H9 (cell line): ENCODE measurements around the gene C1orf198. TPM values are rescaled to one million over a fixed set of nuclear protein-coding genes. Genes with fewer than 3 reads are reported as not detected.

Experiments used
- DNase-seq: peaks from one replicate; pipeline ENCODE4 v3.0.0-alpha.2; 2017
- H2AFZ ChIP-seq: one replicate; pipeline ENCODE4 v1.6.1; 2013; ENCODE audit warnings: mild to moderate bottlenecking, low read length, control low read depth, moderate library complexity
- H2AK5ac ChIP-seq: 2 replicates; pipeline ENCODE4 v1.6.1; 2013; ENCODE audit warnings: low read length, control low read depth, mixed read lengths; ENCODE audit not compliant: insufficient read length
- H2BK120ac ChIP-seq: one replicate; pipeline ENCODE4 v1.6.1; 2013; ENCODE audit warnings: low read depth, mild to moderate bottlenecking, low read length, control low read depth, inconsistent platforms; ENCODE audit not compliant: poor library complexity, severe bottlenecking
- H2BK12ac ChIP-seq: 2 replicates; pipeline ENCODE4 v1.6.1; 2013; ENCODE audit warnings: low read length, control low read depth, mixed read lengths, low read depth; ENCODE audit not compliant: insufficient read length
- H2BK15ac ChIP-seq: 2 replicates; pipeline ENCODE4 v1.6.1; 2013; ENCODE audit warnings: low read depth, low read length, control low read depth
- H2BK20ac ChIP-seq: one replicate; pipeline ENCODE4 v1.6.1; 2013; ENCODE audit warnings: low read depth, mild to moderate bottlenecking, low read length, control low read depth, inconsistent platforms; ENCODE audit not compliant: poor library complexity, severe bottlenecking
- H2BK5ac ChIP-seq: 2 replicates; pipeline ENCODE4 v1.6.1; 2013; ENCODE audit warnings: low read length, control low read depth, mixed read lengths; ENCODE audit not compliant: insufficient read length
- H3K14ac ChIP-seq: 2 replicates; pipeline ENCODE4 v1.6.1; 2013; ENCODE audit warnings: low read length, control low read depth; ENCODE audit not compliant: insufficient read depth
- H3K18ac ChIP-seq: 2 replicates; pipeline ENCODE4 v1.6.1; 2013; ENCODE audit warnings: low read depth, mild to moderate bottlenecking, mixed read lengths, low read length, control low read depth; ENCODE audit not compliant: insufficient read length
- H3K23ac ChIP-seq: 2 replicates; pipeline ENCODE4 v1.6.1; 2013; ENCODE audit warnings: low read length, control low read depth, mixed read lengths, low read depth; ENCODE audit not compliant: insufficient read length
- H3K23me2 ChIP-seq: 2 replicates; pipeline ENCODE4 v1.6.1; 2013; ENCODE audit warnings: low read depth, mild to moderate bottlenecking, mixed read lengths, low read length, control low read depth; ENCODE audit not compliant: insufficient read length, poor library complexity, severe bottlenecking
- H3K27ac ChIP-seq: 2 replicates; pipeline ENCODE4 v1.5.1; 2013; ENCODE audit warnings: low read length, control low read depth, mixed read lengths, low read depth; ENCODE audit not compliant: insufficient read length
- H3K27me3 ChIP-seq: 2 replicates; pipeline ENCODE4 v1.6.1; 2013; ENCODE audit warnings: low read length, control low read depth, inconsistent platforms; ENCODE audit not compliant: insufficient read depth
- H3K4ac ChIP-seq: 2 replicates; pipeline ENCODE4 v1.6.1; 2013; ENCODE audit warnings: low read depth, mild to moderate bottlenecking, control low read depth, inconsistent platforms, low read length, moderate library complexity
- H3K4me1 ChIP-seq: 2 replicates; pipeline ENCODE4 v1.6.1; 2013; ENCODE audit warnings: low read length, control low read depth, inconsistent platforms; ENCODE audit not compliant: insufficient read depth
- H3K4me2 ChIP-seq: 2 replicates; pipeline ENCODE4 v1.6.1; 2013; ENCODE audit warnings: low read length, control low read depth, mixed read lengths; ENCODE audit not compliant: insufficient read length, insufficient read depth
- H3K56ac ChIP-seq: 2 replicates; pipeline ENCODE4 v1.6.1; 2013; ENCODE audit warnings: low read depth, mild to moderate bottlenecking, mixed read lengths, low read length, control low read depth; ENCODE audit not compliant: insufficient read length
- H3K79me1 ChIP-seq: 2 replicates; pipeline ENCODE4 v1.6.1; 2013; ENCODE audit warnings: low read depth, mild to moderate bottlenecking, moderate library complexity, low read length, control low read depth, inconsistent platforms; ENCODE audit not compliant: insufficient read depth, poor library complexity, severe bottlenecking
- H3K79me2 ChIP-seq: 2 replicates; pipeline ENCODE4 v1.6.1; 2013; ENCODE audit warnings: low read length, control low read depth, inconsistent platforms; ENCODE audit not compliant: insufficient read depth
- H3K9ac ChIP-seq: 2 replicates; pipeline ENCODE4 v1.6.1; 2013; ENCODE audit warnings: low read length, control low read depth, mixed read lengths; ENCODE audit not compliant: insufficient read length; ENCODE audit errors: extremely low read depth
- H3K9me3 ChIP-seq: one replicate; pipeline ENCODE4 v1.6.1; 2013; ENCODE audit warnings: low read depth, low read length, inconsistent platforms; ENCODE audit not compliant: control insufficient read depth
- H3T11ph ChIP-seq: one replicate; pipeline ENCODE4 v1.6.1; 2013; ENCODE audit warnings: mild to moderate bottlenecking, low read length, control low read depth, inconsistent platforms
- H4K20me1 ChIP-seq: one replicate; pipeline ENCODE4 v1.6.1; 2013; ENCODE audit not compliant: control insufficient read depth, insufficient read length, insufficient read depth
- H4K5ac ChIP-seq: 2 replicates; pipeline ENCODE4 v1.6.1; 2013; ENCODE audit warnings: low read depth, mild to moderate bottlenecking, mixed read lengths, low read length, control low read depth; ENCODE audit not compliant: insufficient read length
- H4K8ac ChIP-seq: replicated peaks from 2 replicates; pipeline ENCODE4 v1.6.1; 2013; ENCODE audit warnings: low read length, control low read depth, mixed read lengths, low read depth; ENCODE audit not compliant: insufficient read length
- H4K91ac ChIP-seq: 2 replicates; pipeline ENCODE4 v1.6.1; 2013; ENCODE audit warnings: low read depth, mild to moderate bottlenecking, moderate library complexity, mixed read lengths, low read length, control low read depth; ENCODE audit not compliant: insufficient read length
- H3K27ac Mint-ChIP-seq, 3 experiments: 2 replicates in 2 of 3; 3 replicates in 1 of 3; pipeline ENCODE4 v1.8.0; 2020 to 2021; ENCODE audit warnings: mixed read lengths in 3 of 3, mild to moderate bottlenecking in 1 of 3, moderate library complexity in 1 of 3
- H3K27me3 Mint-ChIP-seq: 2 replicates; pipeline ENCODE4 v1.8.0; 2021; ENCODE audit warnings: low read depth, mild to moderate bottlenecking, moderate library complexity, mixed read lengths
- H3K36me3 Mint-ChIP-seq, 3 experiments: 2 replicates in 2 of 3; 3 replicates in 1 of 3; pipeline ENCODE4 v1.8.0; 2020 to 2021; ENCODE audit warnings: low read depth in 3 of 3, mixed read lengths in 3 of 3; ENCODE audit not compliant: insufficient read depth in 1 of 3
- H3K4me1 Mint-ChIP-seq, 2 experiments: 2 replicates each; pipeline ENCODE4 v1.8.0; 2020; ENCODE audit warnings: mixed read lengths in 2 of 2
- H3K4me3 Mint-ChIP-seq, 2 experiments: 2 replicates in 1 of 2; 3 replicates in 1 of 2; pipeline ENCODE4 v1.8.0; 2020 to 2021; ENCODE audit warnings: mild to moderate bottlenecking in 2 of 2, mixed read lengths in 2 of 2, moderate library complexity in 1 of 2
- H3K9me3 Mint-ChIP-seq, 2 experiments: 2 replicates in 1 of 2; 3 replicates in 1 of 2; pipeline ENCODE4 v1.8.0; 2020; ENCODE audit warnings: mild to moderate bottlenecking in 2 of 2, mixed read lengths in 2 of 2, moderate library complexity in 1 of 2
- WGBS: extraction: QIAGEN DNeasy Blood & Tissue Kit; methylation state at CpG from one replicate; pipeline ENCODE4 v1.1.7; 2013; ENCODE audit warnings: missing lambda C conversion rate, low lambda C conversion rate, mixed read lengths; ENCODE audit not compliant: insufficient read length; ENCODE audit errors: extremely low coverage; 5-methylcytosine and 5-hydroxymethylcytosine counted together
- total RNA-seq: library from RNA; stranded (reverse); gene quantifications from 2 replicates; pipeline ENCODE4 v1.2.1, GENCODE V29; 2021
- TF ChIP-seq, protein P1 (sequence below): fragments of 200-600 bp; sonication (generic); conservative IDR thresholded peaks from 3 replicates; pipeline ENCODE4 v1.8.0; 2021; ENCODE audit warnings: antibody characterized with exemption, mild to moderate bottlenecking

The C1orf198 gene
- total RNA-seq, 1 experiment from 2014 or later, result 28.9 TPM

DNA sequence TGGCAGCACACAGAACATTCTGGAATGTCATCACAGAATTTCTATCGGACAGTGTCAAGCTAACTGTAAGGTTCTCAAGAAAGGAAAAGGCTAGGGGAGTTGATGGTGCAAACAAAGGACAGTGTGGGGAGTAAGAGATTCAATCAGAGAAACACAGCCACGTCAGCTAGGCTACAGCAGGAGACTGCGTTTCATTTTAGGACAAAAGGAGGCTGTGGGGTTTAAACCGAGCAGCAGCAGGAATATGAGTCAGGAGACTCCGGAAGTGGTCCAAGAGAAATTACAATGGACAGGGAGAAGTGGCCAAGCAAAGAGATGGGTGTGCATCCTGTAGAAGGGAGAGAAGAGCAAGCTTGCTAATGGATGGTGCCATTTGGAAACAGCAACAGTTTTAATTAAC, 37.4 kb upstream of the C1orf198 start:
- Histone ChIP-seq H3K4ac (no peak overlapping the region), H2BK5ac (no peak overlapping the region), H3K27ac (no peak overlapping the region), H3K18ac (no peak overlapping the region), H3K23me2 (no peaks in the 10 kb centered on the region), H2BK120ac (no peak overlapping the region), H2AK5ac (no peak overlapping the region), H2BK12ac (no peak overlapping the region), H3K56ac (no peak overlapping the region), H3K23ac (no peak overlapping the region), H2BK20ac (no peak overlapping the region), H3K4me2 (no peak overlapping the region), H3K27me3 (no peaks in the 10 kb centered on the region), H3K14ac (no peak overlapping the region), H4K20me1 (no peaks in the 10 kb centered on the region), H2AFZ (no peak overlapping the region), H3K79me1 (no peaks in the 10 kb centered on the region), H4K91ac (no peak overlapping the region), H4K8ac (no peak overlapping the region), H3T11ph (no peak overlapping the region), H2BK15ac (no peak overlapping the region), H3K4me1 (no peaks in the 10 kb centered on the region), H3K9me3 (no peaks in the 10 kb centered on the region), H3K79me2 (no peaks in the 10 kb centered on the region), H3K9ac (no peak overlapping the region), H4K5ac (no peak overlapping the region)
- Mint-ChIP-seq H3K27ac (no peak overlapping the region), H3K27me3 (peaks cover 4% of the 10 kb centered on the region; the same call in 1 of the 2 replicates), H3K4me3 (no peak overlapping the region), H3K9me3 (no peaks in the 10 kb centered on the region), H3K4me1 (no peaks in the 10 kb centered on the region), H3K36me3 (no peaks in the 10 kb centered on the region; a peak in 1 of 7 replicates)
- TF ChIP-seq, protein P1, sequence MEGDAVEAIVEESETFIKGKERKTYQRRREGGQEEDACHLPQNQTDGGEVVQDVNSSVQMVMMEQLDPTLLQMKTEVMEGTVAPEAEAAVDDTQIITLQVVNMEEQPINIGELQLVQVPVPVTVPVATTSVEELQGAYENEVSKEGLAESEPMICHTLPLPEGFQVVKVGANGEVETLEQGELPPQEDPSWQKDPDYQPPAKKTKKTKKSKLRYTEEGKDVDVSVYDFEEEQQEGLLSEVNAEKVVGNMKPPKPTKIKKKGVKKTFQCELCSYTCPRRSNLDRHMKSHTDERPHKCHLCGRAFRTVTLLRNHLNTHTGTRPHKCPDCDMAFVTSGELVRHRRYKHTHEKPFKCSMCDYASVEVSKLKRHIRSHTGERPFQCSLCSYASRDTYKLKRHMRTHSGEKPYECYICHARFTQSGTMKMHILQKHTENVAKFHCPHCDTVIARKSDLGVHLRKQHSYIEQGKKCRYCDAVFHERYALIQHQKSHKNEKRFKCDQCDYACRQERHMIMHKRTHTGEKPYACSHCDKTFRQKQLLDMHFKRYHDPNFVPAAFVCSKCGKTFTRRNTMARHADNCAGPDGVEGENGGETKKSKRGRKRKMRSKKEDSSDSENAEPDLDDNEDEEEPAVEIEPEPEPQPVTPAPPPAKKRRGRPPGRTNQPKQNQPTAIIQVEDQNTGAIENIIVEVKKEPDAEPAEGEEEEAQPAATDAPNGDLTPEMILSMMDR, result no peak
- DNase-seq, result no peak
- no CpG with 5 or more reads among the region's 5 CpGs for WGBS
